H1 (cell line): ENCODE measurements around the gene GNL3L. TPM values are rescaled to one million over a fixed set of nuclear protein-coding genes. Genes with fewer than 3 reads are reported as not detected.

ENCODE experiments used
- CTCF ChIA-PET: fragments of 300-600 bp; sonication (Branson Sonifier 250); formaldehyde crosslinking; loops from one replicate; lab custom pipeline; 2021; ENCODE audit not compliant: partially characterized antibody; lab: Charles Lee
- POLR2A ChIA-PET: fragments of 300-600 bp; sonication (Branson Sonifier 250); formaldehyde crosslinking; loops from one replicate; lab custom pipeline; 2021; ENCODE audit warnings: inconsistent platforms; ENCODE audit not compliant: partially characterized antibody; lab: Charles Lee
- DNase-seq, 2 experiments: peaks; one replicate each; pipeline versions ENCODE4 v3.0.0 to v3.0.0-alpha.2; 2010 to 2022; ENCODE audit warnings: low spot score in 2 of 2, low read depth in 1 of 2, mixed read lengths in 1 of 2
- FAIRE-seq: peaks from 2 replicates; lab custom pipeline; 2011; peaks lifted over from hg19 to GRCh38; lab: Jason Lieb, UNC
- H2AFZ ChIP-seq: 2 replicates; pipeline ENCODE4 v1.8.1; 2012; ENCODE audit warnings: low read length, inconsistent platforms
- H2AK5ac ChIP-seq: 2 replicates; pipeline ENCODE4 v1.6.1; 2013; ENCODE audit warnings: low read depth, low read length
- H2BK120ac ChIP-seq: replicated peaks from 2 replicates; pipeline ENCODE3; 2013; ENCODE audit warnings: low read depth, low read length, inconsistent platforms
- H2BK12ac ChIP-seq: 2 replicates; pipeline ENCODE4 v1.6.1; 2013; ENCODE audit warnings: low read depth, low read length
- H2BK15ac ChIP-seq: 2 replicates; pipeline ENCODE4 v1.6.1; 2013; ENCODE audit warnings: low read length
- H2BK20ac ChIP-seq: 2 replicates; pipeline ENCODE4 v1.6.1; 2013; ENCODE audit warnings: low read length
- H2BK5ac ChIP-seq: 2 replicates; pipeline ENCODE4 v1.6.1; 2013; ENCODE audit warnings: low read depth, low read length
- H3K14ac ChIP-seq: 2 replicates; pipeline ENCODE4 v1.6.1; 2013; ENCODE audit warnings: inconsistent platforms; ENCODE audit not compliant: insufficient read length
- H3K18ac ChIP-seq: 2 replicates; pipeline ENCODE4 v1.6.1; 2013; ENCODE audit warnings: low read length; ENCODE audit errors: extremely low read depth
- H3K23ac ChIP-seq: 2 replicates; pipeline ENCODE4 v1.6.1; 2013; ENCODE audit warnings: inconsistent platforms; ENCODE audit not compliant: insufficient read length
- H3K23me2 ChIP-seq: 2 replicates; pipeline ENCODE4 v1.6.1; 2013; ENCODE audit warnings: low read depth, low read length
- H3K27ac ChIP-seq: 2 replicates; pipeline ENCODE4 v1.6.1; 2011; ENCODE audit warnings: low read depth, low read length, inconsistent platforms
- H3K27me3 ChIP-seq, 4 experiments: replicated peaks in 1 of 4; 1 replicate in 1 of 4; 2 replicates in 3 of 4; pipeline versions ENCODE4 v1.6.1 to v1.8.1; 2011 to 2013; ENCODE audit warnings: low read length in 3 of 4, mild to moderate bottlenecking in 3 of 4, inconsistent platforms in 2 of 4, mixed read lengths in 2 of 4, moderate library complexity in 1 of 4; ENCODE audit not compliant: control insufficient read depth in 3 of 4, insufficient read depth in 3 of 4; ENCODE audit errors: extremely low read depth in 1 of 4
- H3K36me3 ChIP-seq, 4 experiments: 2 replicates each; pipeline versions ENCODE4 v1.6.1 to v1.8.1; 2011 to 2013; ENCODE audit warnings: mild to moderate bottlenecking in 4 of 4, low read length in 3 of 4, moderate library complexity in 2 of 4, control low read depth in 1 of 4, inconsistent platforms in 1 of 4; ENCODE audit not compliant: insufficient read depth in 4 of 4, control insufficient read depth in 2 of 4
- H3K4ac ChIP-seq: replicated peaks from 2 replicates; pipeline ENCODE3; 2013; ENCODE audit warnings: low read length, low read depth, mixed read lengths, inconsistent platforms; ENCODE audit not compliant: insufficient read length
- H3K4me1 ChIP-seq, 4 experiments: replicated peaks in 1 of 4; 1 replicate in 1 of 4; 2 replicates in 3 of 4; pipeline versions ENCODE4 v1.6.1 to v1.8.1; 2011 to 2013; ENCODE audit warnings: low read length in 3 of 4, inconsistent platforms in 2 of 4, mixed read lengths in 1 of 4; ENCODE audit not compliant: insufficient read depth in 4 of 4, control insufficient read depth in 3 of 4
- H3K4me2 ChIP-seq, 2 experiments: 2 replicates each; pipeline versions ENCODE4 v1.6.1 to v1.8.1; 2011 to 2013; ENCODE audit warnings: low read depth in 2 of 2, low read length in 2 of 2, control low read depth in 1 of 2, inconsistent platforms in 1 of 2, mild to moderate bottlenecking in 1 of 2; ENCODE audit not compliant: insufficient read depth in 1 of 2
- H3K4me3 ChIP-seq, 4 experiments: fragments of 200-600, 300-600 bp in 1 of 4; sonication (generic), shearing (Covaris generic), sonication (Bioruptor Twin) in 1 of 4; 2 replicates each; pipeline versions ENCODE4 v1.5.1 to v1.8.1; 2011 to 2016; ENCODE audit warnings: low read length in 4 of 4, low read depth in 3 of 4, control low read depth in 2 of 4, inconsistent platforms in 2 of 4, mild to moderate bottlenecking in 2 of 4, mixed read lengths in 1 of 4, moderate library complexity in 1 of 4; ENCODE audit not compliant: insufficient read depth in 2 of 4; ENCODE audit errors: extremely low read depth in 1 of 4
- H3K56ac ChIP-seq: replicated peaks from 2 replicates; pipeline ENCODE3; 2013; ENCODE audit warnings: low read depth, mild to moderate bottlenecking, mixed read lengths, low read length, inconsistent platforms; ENCODE audit not compliant: insufficient read length
- H3K79me1 ChIP-seq: 2 replicates; pipeline ENCODE4 v1.6.1; 2013; ENCODE audit warnings: low read depth, low read length, control low read depth
- H3K79me2 ChIP-seq, 2 experiments: 2 replicates each; pipeline versions ENCODE4 v1.6.1 to v1.8.1; 2012 to 2013; ENCODE audit warnings: low read length in 2 of 2, mild to moderate bottlenecking in 2 of 2, inconsistent platforms in 1 of 2; ENCODE audit not compliant: insufficient read depth in 2 of 2, control insufficient read depth in 1 of 2
- H3K9ac ChIP-seq, 4 experiments: replicated peaks in 1 of 4; 1 replicate in 1 of 4; 2 replicates in 3 of 4; pipeline versions ENCODE4 v1.6.1 to v1.8.1; 2011 to 2013; ENCODE audit warnings: low read depth in 3 of 4, low read length in 3 of 4, control low read depth in 2 of 4, mild to moderate bottlenecking in 2 of 4, moderate library complexity in 2 of 4, inconsistent platforms in 1 of 4; ENCODE audit errors: extremely low read depth in 1 of 4
- H3K9me3 ChIP-seq, 2 experiments: 2 replicates each; pipeline versions ENCODE4 v1.6.1 to v1.8.1; 2012 to 2013; ENCODE audit warnings: mild to moderate bottlenecking in 2 of 2, moderate library complexity in 2 of 2, control low read depth in 1 of 2, inconsistent platforms in 1 of 2, low read depth in 1 of 2, low read length in 1 of 2, mixed read lengths in 1 of 2; ENCODE audit not compliant: insufficient read depth in 2 of 2
- H4K20me1 ChIP-seq, 2 experiments: replicated peaks in 1 of 2; 2 replicates each; pipeline versions ENCODE3 to v1.8.1; 2011 to 2013; ENCODE audit warnings: inconsistent platforms in 2 of 2, low read length in 2 of 2, mild to moderate bottlenecking in 1 of 2; ENCODE audit not compliant: insufficient read depth in 2 of 2, control insufficient read depth in 1 of 2
- H4K5ac ChIP-seq: 2 replicates; pipeline ENCODE4 v1.6.1; 2013; ENCODE audit warnings: low read length, low read depth, mixed read lengths, inconsistent platforms; ENCODE audit not compliant: insufficient read length
- H4K8ac ChIP-seq: 2 replicates; pipeline ENCODE4 v1.8.0; 2013; ENCODE audit warnings: mild to moderate bottlenecking, moderate library complexity, low read length, inconsistent platforms; ENCODE audit not compliant: insufficient read depth; ENCODE audit errors: extremely low read depth
- H4K91ac ChIP-seq: replicated peaks from 2 replicates; pipeline ENCODE3; 2013; ENCODE audit warnings: low read length, mixed read lengths, inconsistent platforms; ENCODE audit not compliant: insufficient read length
- ASH2L ChIP-seq: fragments of 200-600, 300-600 bp; sonication (generic); IDR thresholded peaks from one replicate; pipeline ENCODE4 v1.7.1; 2017; ENCODE audit warnings: low read length
- EGR1 ChIP-seq: IDR thresholded peaks from 2 replicates; pipeline ENCODE4 v1.6.1; 2011; ENCODE audit warnings: low read depth, low read length, borderline replicate concordance
- PHF8 ChIP-seq: fragments of 200-600 bp; sonication (generic); conservative IDR thresholded peaks from 2 replicates; pipeline ENCODE4 v1.7.1; 2012; ENCODE audit warnings: low read depth, mild to moderate bottlenecking, inconsistent platforms, low read length, moderate library complexity
- ZNF274 ChIP-seq: IDR thresholded peaks from 2 replicates; pipeline ENCODE4 v1.7.0; 2012; ENCODE audit warnings: low read length, borderline replicate concordance; ENCODE audit errors: extremely low read depth
- WGBS, 2 experiments: shearing (Covaris generic) in 1 of 2; methylation state at CpG; one replicate each; pipeline versions ENCODE4 v1.1.6 to v1.1.7; 2013 to 2015; ENCODE audit warnings: low lambda C conversion rate in 2 of 2, mixed read lengths in 2 of 2, inconsistent platforms in 1 of 2, low coverage in 1 of 2, missing lambda C conversion rate in 1 of 2; ENCODE audit not compliant: insufficient replicate concordance in 2 of 2, insufficient coverage in 1 of 2, insufficient read length in 1 of 2; ENCODE audit errors: extremely low coverage in 1 of 2, missing lambda C conversion rate in 1 of 2; 5-methylcytosine and 5-hydroxymethylcytosine counted together
- polyA plus RNA-seq, 7 experiments: library from polyadenylated mRNA; depleted of rRNA in 3 of 7; stranded (reverse) in 5 of 7; unstranded in 2 of 7; fragments of >200 nt in 5 of 7; fragments of 200-250 nt in 2 of 7; gene quantifications; 1 replicate in 5 of 7; 2 replicates in 1 of 7; 4 replicates in 1 of 7; pipeline versions ENCODE4 v1.2.1 to v1.2.3, GENCODE V29; 2011 to 2013; ENCODE audit warnings: missing spikeins in 2 of 7, mixed read lengths in 2 of 7
- total RNA-seq: library from RNA; stranded (reverse); fragmentation: NEBNext Ultra II Directional; extraction: Animal tissue kit (Norgen Biotek cat#: 25700); gene quantifications from 2 replicates; pipeline ENCODE4 v1.2.1, GENCODE V29; 2021

The GNL3L gene
- total and polyA plus RNA-seq, 2 of the 8 experiments (the other 6 are each of a cell fraction or from before 2014, with no cell fraction given), result 19.1 to 71.2 TPM

DNA sequence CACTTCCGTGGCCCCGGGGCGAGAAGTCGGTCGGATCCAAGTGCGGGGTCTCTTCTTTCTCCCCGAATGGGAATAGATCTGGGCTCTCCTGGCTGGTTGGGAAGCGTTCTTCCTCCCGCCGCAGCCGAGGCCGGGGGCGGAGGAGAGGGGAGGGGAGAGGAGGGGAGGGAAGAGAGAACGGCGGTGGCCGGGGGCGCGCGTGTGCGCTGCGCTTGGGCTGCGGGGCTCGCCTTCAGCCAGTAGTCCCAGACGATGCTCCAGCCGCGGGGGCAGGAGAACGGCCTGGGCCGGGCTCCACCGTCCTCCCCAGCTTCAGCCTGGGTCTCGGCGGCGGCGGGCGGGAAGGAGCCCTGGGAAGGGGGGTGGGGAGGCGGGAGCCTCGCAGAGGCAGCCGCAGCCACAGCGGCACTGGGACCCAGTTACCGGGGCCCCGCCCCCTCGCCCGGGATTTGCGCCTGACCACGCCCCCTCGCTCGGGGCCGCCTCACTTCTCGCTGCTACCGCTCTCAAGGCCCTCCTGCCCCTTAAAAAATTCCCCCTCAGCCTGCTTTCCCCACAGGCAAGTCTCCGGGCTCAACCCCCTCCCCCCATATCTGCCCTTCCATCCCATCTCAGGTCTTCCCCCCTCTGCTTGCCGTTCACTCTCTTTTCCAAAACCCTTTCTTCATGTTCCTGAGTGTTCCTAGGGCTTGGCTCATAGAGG lies 34.1 kb upstream of the GNL3L start, which contains the start of gene FGD1:
Gene FGD1, minus strand, starts transcription at position 421 of the 703 bp plus-strand sequence. CDS start 802 bp downstream, outside the sequence.
- TF ChIP-seq EGR1 (0 out of 2 replicates have a peak, but pooled peaks have one; percentile 26), PHF8 (peak; percentile 25), ZNF274 (no peak), ASH2L (peak; percentile 58)
- H2BK12ac ChIP-seq, result no peak within 1 kb of the TSS
- H3K23me2 ChIP-seq, result no peaks in the 10 kb centered on the region; the same call in 1 of the 2 replicates
- ChIA-PET CTCF (interaction anchor here (1.4 kb wide), 1 partner anchor 12 kb away, joined by 3 read pairs; no protein-coding TSS in a partner anchor), POLR2A (interaction anchor here (0.9 kb wide), 1 partner anchor 19 kb away, joined by 3 read pairs; no protein-coding TSS in a partner anchor)
- H2BK15ac ChIP-seq, result no peak within 1 kb of the TSS
- no peaks in the 10 kb centered on the region; the same call in 1 of the 2 replicates for H3K79me1 ChIP-seq
- H3K79me2 ChIP-seq, result peaks cover 2 to 39% of the 10 kb centered on the region in 2 experiments; a peak in 2 of 4 replicates
- no peak within 1 kb of the TSS for H4K5ac ChIP-seq
- WGBS, 2 experiments, result 0% methylated on average over 2 of the region's 51 CpGs; no CpG with 5 or more reads in 1 of the 2 experiments
- H3K18ac ChIP-seq, result no peak within 1 kb of the TSS; the same call in none of the 2 replicates
- H3K56ac ChIP-seq, result peak within 1 kb of the TSS; percentile 59
- peak within 1 kb of the TSS; percentile 70 to 97 for H3K4me2 ChIP-seq
- H3K27ac ChIP-seq, result no peak within 1 kb of the TSS
- H3K14ac ChIP-seq, result no peak within 1 kb of the TSS
- no peak within 1 kb of the TSS for H3K4ac ChIP-seq
- FAIRE-seq (no peak), DNase-seq (peak in 1 of 2 experiments; percentile 82)
- H3K27me3 ChIP-seq, result no peaks in the 10 kb centered on the region
- H4K91ac ChIP-seq, result no peak within 1 kb of the TSS
- H3K9ac ChIP-seq, result peak within 1 kb of the TSS; percentile 41 to 62 (median 44)
- H4K8ac ChIP-seq, result no peak within 1 kb of the TSS; the same call in none of the 2 replicates
- no peak within 1 kb of the TSS for H2BK120ac ChIP-seq
- H2AFZ ChIP-seq, result peak within 1 kb of the TSS; percentile 1; the same call in 1 of the 2 replicates
- H2BK20ac ChIP-seq, result no peak within 1 kb of the TSS; the same call in 1 of the 2 replicates
- no peak within 1 kb of the TSS for H2BK5ac ChIP-seq
- H3K9me3 ChIP-seq, result no peaks in the 10 kb centered on the region
- no peak within 1 kb of the TSS for H3K23ac ChIP-seq
- H3K4me3 ChIP-seq, result peak within 1 kb of the TSS; percentile 62 to 87 (median 72)
- H4K20me1 ChIP-seq, result peaks cover 0 to 2% of the 10 kb centered on the region in 2 experiments
- H2AK5ac ChIP-seq, result no peak within 1 kb of the TSS
- no peaks in the 10 kb centered on the region for H3K36me3 ChIP-seq
- H3K4me1 ChIP-seq, result peaks cover 0 to 9% (median 7%) of the 10 kb centered on the region in 4 experiments; a peak in 3 of 7 replicates
